ENCODE results near the gene MON1A. TPM values are rescaled to one million over a fixed set of nuclear protein-coding genes. Genes with fewer than 3 reads are reported as not detected.

The MON1A gene
- total RNA-seq, 2 experiments from 2014 or later = 6.9 to 8.5 TPM

GRCh38 chr3:49868862-49869466 is 60.6 kb downstream of the MON1A start:
- peak; percentile 13 for DNase-seq
- POLR2A ChIA-PET = interaction anchor here (0.8 to 4.0 kb wide), 2 partner anchors 13 to 36 kb away, joined by 3 to 17 read pairs; partner anchors contain the start of gene TRAIP
- H3K4me3 Mint-ChIP-seq = peak overlapping the region; percentile 32

GRCh38 chr3:49867871-49868321 is 61.7 kb downstream of the MON1A start:
- Mint-ChIP-seq H3K36me3 (ENCODE audit: low read depth) (no peaks in the 10 kb centered on the region), H3K4me1 (ENCODE audit: low read depth) (peaks cover 1% of the 10 kb centered on the region), H3K9me3 (no peaks in the 10 kb centered on the region), H3K27me3 (peaks cover 38% of the 10 kb centered on the region), H3K27ac (no peak overlapping the region), H3K4me3 (no peak overlapping the region)
- intact Hi-C loops (cut with micrococcal nuclease) = no loop called here
- peak; percentile 56 for DNase-seq
- ChIA-PET POLR2A (interaction anchor here (4.0 kb wide), 1 partner anchor 12 kb away, joined by 17 read pairs; the partner anchor contains the start of gene TRAIP), CTCF (interaction anchor here (1.0 kb wide), 1 partner anchor 29 kb away, joined by 3 read pairs; no protein-coding TSS in a partner anchor)
- ATAC-seq = peak; percentile 26
- TF ChIP-seq CTCF (IDR thresholded peaks at IDR 0.05) = no peak

More at GRCh38 chr3:49868862-49869466, 60.6 kb downstream of the MON1A start:
- Mint-ChIP-seq H3K36me3 (ENCODE audit: low read depth) (no peaks in the 10 kb centered on the region), H3K9me3 (no peaks in the 10 kb centered on the region), H3K27ac (no peak overlapping the region), H3K27me3 (peaks cover 36% of the 10 kb centered on the region), H3K4me1 (ENCODE audit: low read depth) (peaks cover 2% of the 10 kb centered on the region)
- no peak for TF ChIP-seq CTCF (IDR thresholded peaks at IDR 0.05)
- intact Hi-C loops (cut with micrococcal nuclease) = no loop called here
- no peak for ATAC-seq
- CTCF ChIA-PET = interaction anchor here (1.6 kb wide), 1 partner anchor 30 kb away, joined by 4 read pairs; no protein-coding TSS in a partner anchor

GRCh38 chr3:49867400-49867799 is 62.2 kb downstream of the MON1A start:
- Mint-ChIP-seq H3K27me3 (peaks cover 38% of the 10 kb centered on the region), H3K9me3 (no peaks in the 10 kb centered on the region), H3K4me1 (ENCODE audit: low read depth) (no peaks in the 10 kb centered on the region), H3K36me3 (ENCODE audit: low read depth) (no peaks in the 10 kb centered on the region), H3K27ac (no peak overlapping the region), H3K4me3 (no peak overlapping the region)
- DNase-seq = no peak
- CTCF ChIA-PET = interaction anchor here (1.0 kb wide), 1 partner anchor 28 kb away, joined by 3 read pairs; no protein-coding TSS in a partner anchor
- no peak for TF ChIP-seq CTCF (IDR thresholded peaks at IDR 0.05)
- intact Hi-C loops (cut with micrococcal nuclease) = no loop called here
- no peak for ATAC-seq
- POLR2A ChIA-PET = interaction anchor here (4.0 kb wide), 1 partner anchor 11 kb away, joined by 17 read pairs; the partner anchor contains the start of gene TRAIP

GRCh38 chr3:49865198-49865784 is 64.3 kb downstream of the MON1A start:
- no peak for TF ChIP-seq CTCF (IDR thresholded peaks at IDR 0.05)
- ATAC-seq (no peak), DNase-seq (no peak)
- CTCF ChIA-PET = interaction anchor here (1.0 kb wide), 1 partner anchor 13 kb away, joined by 4 read pairs; no protein-coding TSS in a partner anchor
- intact Hi-C loops (cut with micrococcal nuclease) = no loop called here
- Mint-ChIP-seq H3K9me3 (no peaks in the 10 kb centered on the region), H3K4me1 (ENCODE audit: low read depth) (no peaks in the 10 kb centered on the region), H3K27me3 (peaks cover 28% of the 10 kb centered on the region), H3K4me3 (no peak overlapping the region), H3K27ac (no peak overlapping the region), H3K36me3 (ENCODE audit: low read depth) (no peaks in the 10 kb centered on the region)
- POLR2A ChIA-PET = interaction anchor here (0.6 kb wide), 1 partner anchor 453 kb away, joined by 3 read pairs; no protein-coding TSS in a partner anchor

GRCh38 chr3:49864505-49864904 is 65.1 kb downstream of the MON1A start:
- Mint-ChIP-seq H3K27ac (no peak overlapping the region), H3K36me3 (ENCODE audit: low read depth) (no peaks in the 10 kb centered on the region), H3K4me1 (ENCODE audit: low read depth) (no peaks in the 10 kb centered on the region), H3K27me3 (peaks cover 24% of the 10 kb centered on the region), H3K4me3 (no peak overlapping the region), H3K9me3 (no peaks in the 10 kb centered on the region)
- ChIA-PET POLR2A (no interaction called here), CTCF (interaction anchor here (0.7 to 1.0 kb wide), 2 partner anchors 13 to 26 kb away, joined by 3 to 4 read pairs; no protein-coding TSS in a partner anchor)
- ATAC-seq = no peak
- TF ChIP-seq CTCF (IDR thresholded peaks at IDR 0.05) = no peak
- intact Hi-C loops (cut with micrococcal nuclease) = no loop called here
- DNase-seq = no peak
